Measurements from ENCODE around the gene WDR37.

DNA sequence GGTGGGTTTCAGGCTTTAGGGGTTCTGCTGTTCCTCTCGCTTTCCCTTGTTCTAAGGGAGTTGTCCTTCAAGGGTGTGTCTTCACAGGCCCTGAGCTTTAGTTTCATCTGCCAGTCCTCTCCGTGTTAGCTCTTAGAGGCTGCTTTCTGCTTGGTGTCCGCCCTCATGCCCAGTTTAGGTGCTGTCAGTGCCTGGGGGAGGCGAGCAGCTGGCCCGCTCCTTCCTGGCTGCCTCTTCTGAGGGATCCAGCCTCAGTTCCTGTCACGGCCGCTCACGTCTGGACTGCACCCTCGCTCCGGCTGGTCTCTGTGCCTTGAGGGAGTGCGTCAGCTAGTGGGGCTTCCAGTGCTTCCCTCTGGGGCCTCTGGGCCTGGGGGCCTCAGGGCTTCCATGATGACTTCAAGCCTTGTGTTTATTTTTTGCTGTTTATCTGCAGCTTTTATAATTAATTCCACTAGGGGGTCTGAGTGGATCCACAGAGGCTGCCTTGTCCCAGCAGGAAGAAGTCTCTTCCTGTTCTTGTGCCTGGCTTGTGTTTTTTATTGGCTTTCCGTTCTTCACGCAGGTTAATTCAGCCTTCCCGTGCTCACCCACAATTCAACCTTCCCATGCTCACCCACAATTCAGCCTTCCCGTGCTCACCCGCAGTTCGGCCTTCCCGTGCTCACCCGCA, 33.0 kb downstream of the WDR37 start:
- TF ChIP-seq, protein P1, sequence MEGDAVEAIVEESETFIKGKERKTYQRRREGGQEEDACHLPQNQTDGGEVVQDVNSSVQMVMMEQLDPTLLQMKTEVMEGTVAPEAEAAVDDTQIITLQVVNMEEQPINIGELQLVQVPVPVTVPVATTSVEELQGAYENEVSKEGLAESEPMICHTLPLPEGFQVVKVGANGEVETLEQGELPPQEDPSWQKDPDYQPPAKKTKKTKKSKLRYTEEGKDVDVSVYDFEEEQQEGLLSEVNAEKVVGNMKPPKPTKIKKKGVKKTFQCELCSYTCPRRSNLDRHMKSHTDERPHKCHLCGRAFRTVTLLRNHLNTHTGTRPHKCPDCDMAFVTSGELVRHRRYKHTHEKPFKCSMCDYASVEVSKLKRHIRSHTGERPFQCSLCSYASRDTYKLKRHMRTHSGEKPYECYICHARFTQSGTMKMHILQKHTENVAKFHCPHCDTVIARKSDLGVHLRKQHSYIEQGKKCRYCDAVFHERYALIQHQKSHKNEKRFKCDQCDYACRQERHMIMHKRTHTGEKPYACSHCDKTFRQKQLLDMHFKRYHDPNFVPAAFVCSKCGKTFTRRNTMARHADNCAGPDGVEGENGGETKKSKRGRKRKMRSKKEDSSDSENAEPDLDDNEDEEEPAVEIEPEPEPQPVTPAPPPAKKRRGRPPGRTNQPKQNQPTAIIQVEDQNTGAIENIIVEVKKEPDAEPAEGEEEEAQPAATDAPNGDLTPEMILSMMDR (IDR thresholded peaks at IDR 0.05) = no peak
- no peak for TF ChIP-seq POLR2A (IDR thresholded peaks at IDR 0.05)
- no peak for TF ChIP-seq POLR2AphosphoS5 (IDR thresholded peaks at IDR 0.05)

All from prostate gland (tissue), 2 donors.